GM21786 (cell line): ENCODE data around the gene NXNL2.

ENCODE experiments used
- ATAC-seq: cut with Tn5 transposase; IDR thresholded peaks from one replicate; pipeline ENCODE4 v1.9.1; 2021; ENCODE audit not compliant: unreplicated experiment

The NXNL2 gene

DNA sequence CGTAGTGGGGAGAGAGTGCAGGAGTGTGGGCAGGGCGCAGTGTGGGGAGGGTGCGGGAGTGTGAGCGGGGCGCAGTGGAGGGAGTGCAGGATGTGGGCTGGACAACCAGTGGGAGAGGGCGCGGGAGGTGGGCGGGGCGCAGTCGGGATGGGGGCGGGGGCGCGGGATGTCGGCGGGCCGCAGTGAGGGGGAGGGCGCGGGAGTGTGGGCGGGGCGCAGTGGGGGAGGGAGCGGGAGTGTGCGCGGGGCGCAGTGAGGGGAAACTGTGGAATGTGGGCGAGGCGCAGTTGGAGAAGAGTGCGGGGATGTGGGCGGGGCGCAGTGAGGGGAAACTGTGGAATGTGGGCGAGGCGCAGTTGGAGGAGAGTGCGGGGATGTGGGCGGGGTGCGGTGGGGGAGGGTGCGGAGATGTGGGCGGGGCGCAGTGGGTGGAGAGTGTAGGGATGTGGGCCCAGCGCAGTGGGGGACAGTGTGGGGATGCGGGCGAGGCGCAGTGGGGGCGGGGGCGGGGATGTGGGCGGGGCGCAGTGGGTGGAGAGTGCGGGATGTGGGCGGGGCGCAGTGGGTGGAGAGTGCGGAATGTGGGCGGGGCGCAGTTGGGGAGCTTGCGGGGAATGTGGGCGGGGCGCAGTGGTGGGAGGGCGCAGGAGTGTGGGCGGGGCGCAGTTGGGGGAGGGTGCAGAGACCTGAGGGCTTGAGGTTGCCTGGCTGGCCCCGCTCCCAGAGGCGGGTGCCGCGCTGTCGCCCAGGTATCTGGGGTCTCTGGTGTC is at the start of gene NXNL2:
NXNL2 (plus strand) TSS at position 723 of the 770 bp plus-strand sequence. CDS start 257 bp downstream, outside the sequence.
- ATAC-seq, result no peak

DNA sequence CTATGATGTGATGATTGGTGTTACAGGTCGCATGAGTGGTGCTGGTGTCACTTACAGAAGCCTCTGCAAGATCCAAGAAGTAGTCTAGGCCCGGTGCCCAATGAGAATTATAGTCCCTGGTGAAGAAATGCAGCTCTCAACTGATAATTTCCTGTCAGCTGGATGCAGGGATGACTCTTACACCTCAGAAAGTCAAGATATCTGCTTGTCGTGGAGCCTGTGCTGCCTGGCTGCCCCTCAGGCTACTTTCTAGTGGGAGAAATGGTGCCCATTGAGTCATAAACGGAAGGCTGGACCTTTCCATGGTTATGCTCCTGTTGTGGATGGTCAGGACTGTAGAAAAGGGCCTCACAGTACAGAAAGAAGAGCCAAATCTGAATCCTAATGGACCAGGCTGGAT is 46.8 kb upstream of the NXNL2 start:
- ATAC-seq, result no peak

DNA sequence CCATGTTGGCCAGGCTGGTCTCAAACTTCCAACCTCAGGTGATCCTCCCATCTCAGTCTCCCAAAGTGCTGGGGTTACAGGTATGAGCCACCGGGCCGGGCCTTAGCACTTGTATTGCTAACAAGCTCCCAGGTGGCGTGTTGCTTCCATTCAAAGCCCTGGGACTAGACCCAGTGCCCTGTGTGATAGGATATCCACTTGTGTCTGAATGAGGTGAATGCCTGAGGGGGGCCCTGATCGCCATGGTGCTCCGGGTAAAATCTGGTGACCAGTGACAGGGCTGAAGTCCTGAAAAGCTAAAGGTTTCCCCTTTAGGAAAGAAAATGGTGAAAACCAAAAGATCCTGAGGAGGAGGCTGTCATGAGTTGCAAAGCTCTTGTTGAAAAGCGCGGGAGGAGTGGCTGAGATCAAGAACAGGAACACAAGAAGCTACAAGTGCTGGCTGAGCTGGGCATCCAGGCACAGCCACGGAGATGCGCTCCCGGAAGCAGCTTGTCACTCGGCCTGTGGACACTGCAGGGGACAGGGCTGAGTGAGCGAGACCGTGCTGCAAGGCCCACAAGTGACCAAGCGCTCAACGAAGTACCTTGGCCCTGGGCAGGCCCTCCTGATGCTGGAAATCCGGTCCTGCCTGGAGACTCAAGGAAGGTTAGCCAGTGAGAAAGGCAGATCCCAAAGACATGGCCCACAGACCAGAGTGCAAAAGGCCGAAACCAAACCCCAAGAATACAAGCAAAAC is 39.8 kb upstream of the NXNL2 start:
- ATAC-seq, result no peak

DNA sequence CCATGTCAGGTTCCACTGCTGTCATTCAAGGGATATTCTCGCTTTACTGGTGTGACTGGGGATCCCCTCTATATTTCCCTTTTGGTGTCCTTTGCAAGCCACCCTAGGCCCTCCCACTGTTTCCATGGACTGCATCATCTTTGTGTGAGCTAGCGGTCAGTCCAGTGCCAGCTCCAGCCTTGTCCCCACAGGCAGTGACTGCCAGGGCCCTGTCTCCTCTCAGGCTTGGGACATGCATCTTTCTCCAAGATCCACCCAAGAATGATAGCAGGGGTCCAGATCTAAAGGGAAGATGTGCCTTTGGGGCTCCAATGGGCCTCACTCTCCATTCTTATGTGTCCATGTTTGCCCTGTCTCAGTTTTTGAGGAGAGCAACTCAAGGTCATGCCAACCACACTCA is 37.8 kb upstream of the NXNL2 start:
- ATAC-seq, result no peak

DNA sequence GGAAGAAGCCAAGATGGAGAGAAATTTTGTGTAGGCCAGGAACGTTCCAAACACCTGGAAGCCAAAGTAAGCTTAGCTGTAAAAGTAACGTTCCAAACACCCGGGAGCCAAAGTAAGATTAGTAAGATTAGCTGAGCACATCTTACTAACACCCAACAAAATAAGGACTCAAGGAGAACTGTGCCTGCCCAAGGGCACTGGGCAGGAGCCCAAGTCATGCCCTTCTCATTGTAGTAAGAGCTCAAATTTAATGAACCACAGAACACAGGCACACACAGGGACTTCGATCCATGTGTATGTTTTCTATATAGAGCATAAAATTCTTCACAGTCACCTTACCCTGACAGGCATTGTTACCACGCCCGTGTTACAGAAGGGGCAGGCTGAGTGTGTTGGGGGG is 36.1 kb upstream of the NXNL2 start:
- ATAC-seq, result no peak

DNA sequence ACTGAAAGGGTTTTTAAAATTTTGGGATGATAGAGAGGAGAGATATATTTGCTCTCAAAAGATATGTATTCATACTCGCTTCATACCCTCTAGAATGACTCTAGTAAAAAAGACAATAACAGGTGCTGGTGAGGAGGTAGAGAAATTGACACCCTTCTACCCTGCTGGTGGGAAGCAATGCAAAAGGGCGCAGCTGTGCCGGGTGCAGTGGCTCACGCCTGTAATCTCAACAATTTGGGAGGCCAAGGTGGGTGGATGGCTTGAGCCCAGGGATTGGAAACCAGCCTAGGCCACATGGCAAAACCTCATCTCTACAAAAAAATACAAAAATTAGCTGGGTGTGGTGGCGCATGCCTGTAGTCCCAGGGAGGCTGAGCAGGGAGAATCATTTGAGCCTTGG is 33.9 kb upstream of the NXNL2 start:
- ATAC-seq, result no peak

DNA sequence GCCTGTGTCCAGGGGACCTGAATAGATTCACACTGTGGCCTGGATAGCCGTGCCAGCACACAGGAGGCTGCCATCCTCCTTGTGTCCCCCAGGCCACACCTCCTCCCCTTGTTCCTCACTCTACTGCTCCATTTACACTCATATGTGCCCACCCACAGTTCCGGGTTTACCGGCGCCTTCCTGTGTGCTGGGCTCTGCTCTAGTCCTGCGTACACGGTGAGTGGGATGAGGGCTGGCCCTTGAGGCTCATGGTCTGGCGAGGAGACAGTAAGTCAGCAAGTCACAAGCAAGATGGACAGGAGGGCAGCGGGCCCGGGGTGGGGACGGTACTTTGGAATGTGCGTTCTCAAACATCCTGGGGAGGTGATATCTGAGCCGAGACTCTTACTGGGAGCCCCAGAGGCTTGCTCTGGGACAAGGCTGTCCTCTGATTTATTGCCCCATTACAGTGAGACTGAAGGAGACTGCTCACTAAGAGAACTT is 32.4 kb upstream of the NXNL2 start:
- ATAC-seq, result no peak

DNA sequence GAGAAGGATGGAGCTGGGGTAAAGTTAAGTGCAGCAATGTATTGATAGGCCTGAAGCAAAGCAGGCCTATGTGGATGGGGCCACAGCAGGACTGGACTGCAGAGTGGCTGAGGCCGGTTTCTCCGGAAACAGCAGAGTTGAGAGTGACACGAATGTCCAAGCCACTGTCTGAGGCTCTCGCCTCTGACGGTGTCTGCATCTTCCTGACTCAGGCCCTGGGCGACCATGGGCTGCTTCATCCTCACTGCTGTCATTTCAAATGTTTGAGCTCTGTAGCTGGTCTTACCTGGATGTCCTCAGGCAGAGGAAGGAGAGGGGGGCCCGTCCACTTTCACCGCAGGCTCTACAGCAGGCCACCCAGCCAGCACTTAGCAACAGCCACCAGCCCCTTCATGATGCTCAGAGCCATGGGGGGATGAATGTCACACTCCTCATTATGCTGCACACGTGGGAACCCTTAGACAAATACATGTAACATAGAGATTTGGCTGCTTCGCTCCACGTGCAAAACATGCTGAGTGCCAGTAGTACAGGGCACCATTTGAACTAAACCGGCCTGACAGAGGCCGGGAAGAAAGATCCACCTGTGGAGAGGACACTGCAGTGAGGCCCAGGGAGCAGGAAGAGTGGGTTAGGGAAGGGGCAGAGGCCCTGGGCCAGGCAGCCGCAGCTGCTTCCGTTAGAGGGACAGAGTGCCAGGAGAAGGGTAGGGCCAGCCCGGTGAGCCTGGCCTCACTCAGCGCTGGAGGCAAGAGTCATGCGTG is 31.7 kb upstream of the NXNL2 start:
- no peak for ATAC-seq

DNA sequence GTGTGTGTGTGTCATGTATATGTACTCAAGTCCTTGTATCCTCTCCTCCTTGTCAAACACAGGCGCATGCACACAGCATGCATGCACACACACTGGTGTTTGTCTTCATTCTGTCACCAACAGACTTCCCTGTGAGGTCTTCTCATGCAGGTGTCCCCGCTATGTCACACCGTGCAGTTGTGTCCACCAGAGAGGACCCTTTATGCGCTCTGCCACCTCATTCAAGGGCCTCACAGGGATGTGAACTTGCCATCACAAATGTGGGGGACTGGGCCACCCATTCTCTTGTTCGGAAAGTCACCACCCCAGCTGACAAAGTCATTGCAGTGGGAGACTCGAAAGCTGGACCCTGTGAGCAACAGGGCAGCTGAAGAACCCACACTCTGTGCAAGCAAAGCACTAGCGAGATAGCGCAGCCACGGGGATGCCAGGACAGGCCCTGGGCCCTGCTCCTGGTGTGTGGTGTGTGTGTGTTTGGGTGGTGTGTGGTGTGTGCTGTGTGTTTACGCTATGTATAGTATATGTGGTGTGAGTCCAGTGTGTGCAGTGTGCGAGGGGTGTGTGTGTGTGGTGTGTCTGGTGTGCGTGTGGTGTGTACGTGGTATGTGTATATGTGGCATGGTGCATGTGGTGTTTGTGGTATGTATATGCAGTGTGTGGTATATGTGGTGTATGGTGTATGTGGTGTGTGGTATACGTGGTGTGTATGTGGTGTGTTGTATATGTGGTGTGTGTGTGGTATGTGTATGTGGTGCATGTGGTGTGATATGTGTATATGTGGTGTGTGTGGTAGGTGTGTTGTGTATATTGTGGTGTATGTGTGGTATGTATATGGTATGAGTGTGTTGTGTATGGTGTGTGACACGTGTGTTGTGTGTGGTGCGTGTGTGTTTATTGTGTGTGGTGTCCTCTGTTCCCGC is 30.9 kb upstream of the NXNL2 start:
- ATAC-seq, result no peak

DNA sequence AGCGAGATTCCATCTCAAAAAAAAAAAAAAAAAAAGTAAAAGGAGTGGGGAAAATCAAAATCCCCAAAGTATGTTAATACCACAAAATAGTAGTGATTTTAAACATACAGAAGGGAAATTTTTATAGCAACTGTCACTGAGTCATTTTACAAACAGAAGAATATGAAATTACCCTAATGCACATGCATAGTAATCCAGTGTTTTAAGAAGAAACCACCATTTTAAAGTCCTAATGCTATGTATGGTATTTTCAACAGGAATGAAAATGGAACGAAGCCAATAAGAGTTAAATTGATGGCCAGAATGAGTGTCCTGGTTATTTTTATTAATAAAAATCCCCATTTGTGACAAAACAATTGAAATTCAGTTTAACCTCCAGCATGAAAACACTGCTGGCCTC is 26.7 kb upstream of the NXNL2 start:
- no peak for ATAC-seq

DNA sequence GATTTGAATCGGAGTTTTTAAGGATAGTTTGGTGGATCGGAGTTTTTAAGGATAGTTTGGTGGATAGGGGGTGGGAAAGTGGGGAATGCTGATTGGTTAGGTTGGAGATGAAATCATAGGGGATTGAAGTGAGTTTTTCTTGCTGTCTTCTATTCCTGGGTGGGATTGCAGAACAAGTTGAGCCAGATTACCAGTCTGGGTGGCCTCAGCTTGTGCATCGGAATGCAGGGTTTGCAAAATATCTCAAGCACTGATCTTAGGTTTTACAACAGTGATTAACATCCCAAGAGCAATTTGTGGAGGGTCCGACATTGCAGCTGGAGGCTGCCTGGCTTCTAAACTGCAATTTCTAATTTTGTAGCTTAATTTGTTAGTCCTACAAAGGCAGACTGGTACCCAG is 23.1 kb upstream of the NXNL2 start:
- ATAC-seq, result no peak

DNA sequence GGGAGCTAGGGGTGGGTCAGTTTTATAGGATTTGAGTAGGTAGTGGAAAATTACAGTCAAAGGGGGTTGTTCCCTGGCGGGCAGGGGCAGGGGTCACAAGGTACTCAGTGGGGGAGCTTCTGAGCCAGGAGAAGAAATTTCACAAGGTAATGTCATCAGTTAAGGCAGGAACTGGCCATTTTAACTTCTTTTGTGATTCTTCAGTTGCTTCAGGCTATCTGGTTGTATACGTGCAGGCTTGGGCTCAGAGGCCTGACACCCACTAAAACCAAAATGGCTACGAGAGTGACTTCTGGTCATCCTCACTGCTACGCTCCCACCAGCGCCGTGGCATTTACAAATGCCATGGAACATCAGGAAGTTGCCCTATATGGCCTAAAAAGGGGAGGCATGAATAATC is 20.7 kb upstream of the NXNL2 start:
- no peak for ATAC-seq

DNA sequence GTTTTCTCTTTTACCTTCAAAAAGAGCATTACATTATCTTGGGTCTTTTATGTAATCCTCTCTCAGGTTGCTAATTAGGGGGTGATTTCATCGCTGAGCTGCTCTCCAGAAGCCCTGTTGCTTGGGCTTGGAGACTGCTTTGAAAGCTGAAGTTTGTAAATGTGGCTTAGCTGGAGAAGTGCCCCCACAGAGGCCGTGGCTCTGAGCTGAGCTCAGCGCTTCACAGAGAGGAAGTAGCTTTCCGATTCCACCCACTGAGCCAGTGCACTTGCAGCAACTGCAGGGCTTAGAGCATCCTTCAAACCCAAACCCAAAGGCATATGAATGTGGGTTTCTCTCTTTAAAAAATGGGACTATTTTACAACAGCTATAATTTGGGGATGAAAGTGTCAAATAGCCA is 13.7 kb upstream of the NXNL2 start:
- no peak for ATAC-seq

DNA sequence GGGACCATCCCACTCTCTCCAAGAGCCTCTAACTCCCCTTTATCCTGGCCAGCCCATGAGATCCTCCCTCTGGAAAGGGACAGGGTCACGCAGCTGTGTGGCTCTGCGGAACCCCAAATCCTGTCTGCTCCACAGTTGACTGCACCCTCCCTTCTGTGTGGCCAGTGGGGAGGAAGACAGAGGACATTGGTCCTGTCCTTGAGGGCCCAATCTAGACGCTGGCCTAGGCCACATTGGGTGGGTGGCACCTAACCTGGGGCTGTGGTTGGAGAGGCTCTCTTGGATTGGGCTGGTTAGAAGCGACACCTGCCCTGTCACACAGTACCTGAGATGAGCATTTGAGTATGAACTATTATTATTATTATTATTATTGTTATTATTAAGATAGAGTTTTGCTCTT is 12.6 kb upstream of the NXNL2 start:
- no peak for ATAC-seq

DNA sequence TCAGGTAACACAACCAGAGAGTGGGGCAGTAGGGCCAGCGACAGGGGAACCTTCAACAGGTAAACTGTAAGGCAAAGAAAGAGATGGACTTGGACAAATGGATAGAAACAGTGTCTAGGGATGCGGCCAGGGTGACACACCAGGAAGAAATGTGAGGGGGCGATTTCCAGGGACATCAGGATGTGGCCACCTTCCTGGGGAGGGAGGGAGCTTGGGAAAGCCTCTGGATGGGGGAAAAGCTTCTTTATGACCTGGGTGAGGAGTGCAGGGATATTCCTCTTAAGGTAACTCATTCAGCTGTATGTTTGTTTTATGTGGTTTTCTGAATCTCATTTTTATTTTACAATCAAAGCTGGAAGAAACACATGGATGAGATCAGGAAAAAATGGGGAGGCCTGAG is 11.9 kb upstream of the NXNL2 start:
- no peak for ATAC-seq

DNA sequence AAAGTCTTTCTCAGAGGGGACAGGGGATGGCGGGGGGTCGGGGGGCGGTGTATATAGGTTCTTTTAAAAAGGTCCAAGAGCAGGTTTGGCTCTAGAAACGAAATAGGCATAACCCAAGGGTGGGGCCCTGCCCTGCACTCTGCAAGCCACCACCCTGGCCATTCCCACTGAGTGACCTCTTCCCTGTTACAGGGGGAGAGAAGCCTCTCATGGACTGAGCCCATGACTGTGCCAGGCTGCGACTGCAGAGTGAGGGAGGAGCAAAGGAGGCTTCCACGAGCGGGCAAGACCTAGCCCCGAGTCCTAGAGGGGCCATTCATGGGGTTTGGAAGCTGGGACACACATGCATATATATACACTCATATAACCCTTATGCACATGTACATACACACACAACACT is 10.1 kb upstream of the NXNL2 start:
- ATAC-seq, result no peak

DNA sequence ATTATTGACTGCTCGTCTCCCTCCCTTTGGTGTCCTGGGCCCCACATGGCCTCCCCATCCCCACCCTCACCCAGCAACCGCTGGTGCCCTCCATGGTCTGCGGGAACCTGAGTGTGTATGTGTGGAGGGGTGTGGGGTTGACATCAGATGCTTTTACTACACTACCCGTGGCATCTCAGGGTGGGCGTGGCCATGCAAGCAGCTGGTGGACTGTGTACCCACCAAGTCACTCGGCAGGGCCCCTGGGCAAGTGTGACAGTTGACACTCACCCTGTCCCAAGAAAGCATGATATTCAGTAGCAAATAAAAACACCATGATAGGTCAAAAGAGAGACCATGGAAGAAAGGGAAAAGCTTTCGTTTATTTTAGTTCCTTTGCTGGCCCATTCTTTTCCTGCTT is 7.4 kb upstream of the NXNL2 start:
- no peak for ATAC-seq

DNA sequence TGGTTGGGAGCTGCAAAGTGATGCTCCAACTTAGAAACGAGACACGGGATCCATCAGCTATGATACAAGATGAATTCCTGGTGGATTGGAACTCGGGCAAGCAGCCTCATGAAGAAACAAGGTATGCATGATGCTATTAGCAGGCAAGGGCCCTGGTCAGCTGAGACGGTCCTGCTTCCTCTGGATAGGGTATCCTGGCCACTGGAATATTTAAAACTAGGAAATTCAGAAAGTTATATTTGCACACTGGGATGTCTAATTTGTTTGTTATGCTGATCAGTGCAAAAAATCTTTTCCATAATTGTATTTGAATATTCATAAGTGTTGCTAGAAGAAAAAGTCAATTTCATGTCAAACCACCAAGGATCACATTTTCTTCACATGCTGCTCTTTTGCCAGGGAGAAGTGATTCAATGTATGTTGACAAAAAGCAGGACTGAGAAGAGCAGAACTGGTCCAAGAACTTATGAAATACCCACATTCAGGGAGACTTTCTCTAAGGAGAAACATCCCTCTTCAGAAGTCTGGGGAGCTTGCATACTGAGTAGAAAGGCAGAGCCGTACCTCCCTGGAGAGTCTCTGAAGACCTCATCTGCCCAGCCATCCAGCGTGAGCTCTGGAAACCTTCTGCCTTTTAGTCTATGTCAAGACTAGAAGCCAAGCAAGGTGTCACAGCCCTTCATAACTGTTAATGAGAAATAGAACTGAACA is 6.7 kb upstream of the NXNL2 start:
- no peak for ATAC-seq

DNA sequence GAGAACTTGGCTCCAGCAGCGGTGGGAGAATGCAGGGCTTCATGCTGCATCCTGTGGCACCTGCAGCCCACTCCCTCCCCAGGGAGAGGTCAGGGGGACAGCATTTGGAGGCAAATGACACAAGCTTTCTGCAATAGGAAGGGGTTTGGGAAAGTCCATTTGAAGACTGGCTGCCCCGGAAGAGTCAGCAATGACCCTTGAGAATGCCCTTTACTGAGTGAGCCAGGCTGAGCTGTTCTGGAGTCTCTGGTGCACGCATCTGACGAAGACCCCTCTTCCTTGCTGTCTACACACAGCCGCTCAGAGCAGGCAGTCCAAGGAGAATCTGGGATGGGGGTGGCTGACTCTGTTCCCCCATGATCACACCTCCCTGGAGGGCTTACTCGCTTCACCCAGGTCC is 5.5 kb upstream of the NXNL2 start:
- ATAC-seq, result no peak

DNA sequence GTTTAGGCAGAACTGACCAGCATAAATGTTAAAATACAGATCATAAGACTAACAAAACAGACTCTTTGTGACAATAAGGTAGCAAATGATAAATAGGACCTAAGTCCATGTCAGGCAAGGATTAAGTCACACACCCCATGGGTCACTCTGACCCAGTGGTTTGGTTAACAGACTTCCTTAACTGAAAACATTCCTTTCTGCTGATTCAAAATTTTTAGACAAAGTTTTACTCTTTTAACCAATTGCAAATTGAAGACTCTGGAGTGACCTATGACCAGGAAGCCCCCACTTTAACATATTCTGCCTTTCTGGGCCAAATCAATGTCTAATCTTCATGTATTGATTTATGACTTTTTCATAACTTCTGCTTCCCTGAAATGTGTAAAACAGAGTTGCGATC is 4.9 kb upstream of the NXNL2 start:
- no peak for ATAC-seq
